Activated CD8-positive, alpha-beta T cell treated with anti-CD3 and anti-CD28 coated beads for 36 hours (primary cell): Measurements from ENCODE around the gene TSGA10. TPM values are rescaled to one million over a fixed set of nuclear protein-coding genes. Genes with fewer than 3 reads are reported as not detected.

Source experiments
- ATAC-seq: fragments of 200-7000 bp; cut with Tn5 transposase; one replicate; pipeline ENCODE4 v1.10.0; 2021; ENCODE audit warnings: mild to moderate bottlenecking, moderate library complexity
- CTCF ChIA-PET: fragments of 350-600 bp; sonication (Branson Sonifier 250); formaldehyde crosslinking; loops from one replicate; lab custom pipeline; 2021; ENCODE audit warnings: antibody characterized with exemption; lab: Charles Lee
- POLR2A ChIA-PET: fragments of 350-600 bp; sonication (Branson Sonifier 250); formaldehyde crosslinking; loops from one replicate; lab custom pipeline; 2021; ENCODE audit warnings: antibody characterized with exemption; lab: Charles Lee
- DNase-seq: peaks from one replicate; pipeline ENCODE4 v3.0.0-alpha.2; 2020
- H3K27ac Mint-ChIP-seq: one replicate; pipeline ENCODE4 v1.8.0; 2021; ENCODE audit warnings: mild to moderate bottlenecking, mixed read lengths
- H3K27me3 Mint-ChIP-seq: one replicate; pipeline ENCODE4 v1.8.0; 2021; ENCODE audit warnings: mixed read lengths
- H3K36me3 Mint-ChIP-seq: one replicate; pipeline ENCODE4 v1.8.0; 2021; ENCODE audit warnings: low read depth, mixed read lengths
- H3K4me1 Mint-ChIP-seq: one replicate; pipeline ENCODE4 v1.8.0; 2021; ENCODE audit warnings: low read depth, mixed read lengths
- H3K4me3 Mint-ChIP-seq: one replicate; pipeline ENCODE4 v1.8.0; 2021; ENCODE audit warnings: mild to moderate bottlenecking, moderate library complexity, mixed read lengths
- H3K9me3 Mint-ChIP-seq: one replicate; pipeline ENCODE4 v1.8.0; 2021; ENCODE audit warnings: mixed read lengths
- CTCF ChIP-seq: fragments of 200-600 bp; IDR thresholded peaks from one replicate; pipeline ENCODE4 v1.8.0; 2022; ENCODE audit warnings: antibody characterized with exemption, mild to moderate bottlenecking
- intact Hi-C: fragments of 100-400 bp; cut with micrococcal nuclease; formaldehyde crosslinking; loops from one replicate; pipeline ENCODE4 v1.10.0; 2022
- total RNA-seq, 2 experiments: library from RNA; stranded (reverse); gene quantifications; one replicate each; pipeline ENCODE4 v1.2.3, GENCODE V29; 2021

Gene TSGA10
- total RNA-seq, 2 experiments from 2014 or later = 8.6 to 9.2 TPM

- intact Hi-C loops = no loop called here
- Mint-ChIP-seq H3K4me1 (peaks cover 4% of the 10 kb centered on the region), H3K9me3 (no peaks in the 10 kb centered on the region), H3K4me3 (no peak overlapping the region), H3K27ac (no peak overlapping the region), H3K27me3 (peaks cover 9% of the 10 kb centered on the region), H3K36me3 (no peaks in the 10 kb centered on the region)
- DNase-seq (no peak), ATAC-seq (no peak)
- no peak for TF ChIP-seq CTCF
- ChIA-PET POLR2A (no interaction called here), CTCF (interaction anchor here (1.6 kb wide), 1 partner anchor 13 kb away, joined by 4 read pairs; no protein-coding TSS in a partner anchor)
Measured at GRCh38 chr2:99084256-99084655, 70.5 kb downstream of the TSGA10 start.

- ATAC-seq (no peak), DNase-seq (no peak)
- Mint-ChIP-seq H3K27me3 (peaks cover 9% of the 10 kb centered on the region), H3K4me3 (no peak overlapping the region), H3K9me3 (no peaks in the 10 kb centered on the region), H3K27ac (no peak overlapping the region), H3K4me1 (no peaks in the 10 kb centered on the region), H3K36me3 (no peaks in the 10 kb centered on the region)
- CTCF ChIA-PET = interaction anchor here (0.7 kb wide), 1 partner anchor 20 kb away, joined by 3 read pairs; no protein-coding TSS in a partner anchor
- POLR2A ChIA-PET = interaction anchor here (1.4 kb wide), 1 partner anchor 215 kb away, joined by 4 read pairs; no protein-coding TSS in a partner anchor
- no peak for TF ChIP-seq CTCF
- intact Hi-C loops = no loop called here
Measured at GRCh38 chr2:99081891-99082290, 72.9 kb downstream of the TSGA10 start.

GRCh38 chr2:99079226-99079625, 75.5 kb downstream of the TSGA10 start:
- ATAC-seq (no peak), DNase-seq (no peak)
- no peak for TF ChIP-seq CTCF
- Mint-ChIP-seq H3K4me3 (no peak overlapping the region), H3K27ac (no peak overlapping the region), H3K9me3 (no peaks in the 10 kb centered on the region), H3K4me1 (no peaks in the 10 kb centered on the region), H3K27me3 (peaks cover 5% of the 10 kb centered on the region), H3K36me3 (no peaks in the 10 kb centered on the region)
- ChIA-PET CTCF (no interaction called here), POLR2A (interaction anchor here (1.1 kb wide), 1 partner anchor 29 kb away, joined by 3 read pairs; no protein-coding TSS in a partner anchor)
- intact Hi-C loops = no loop called here

- no peak for TF ChIP-seq CTCF
- H3K36me3 Mint-ChIP-seq = no peaks in the 10 kb centered on the region
- intact Hi-C loops = no loop called here
- no peak overlapping the region for H3K27ac Mint-ChIP-seq
- H3K27me3 Mint-ChIP-seq = no peaks in the 10 kb centered on the region
- ChIA-PET POLR2A (no interaction called here), CTCF (no interaction called here)
- DNase-seq (no peak), ATAC-seq (no peak)
- H3K4me1 Mint-ChIP-seq = no peaks in the 10 kb centered on the region
- H3K9me3 Mint-ChIP-seq = no peaks in the 10 kb centered on the region
- no peak overlapping the region for H3K4me3 Mint-ChIP-seq
Measured at GRCh38 chr2:99072551-99072950, 82.2 kb downstream of the TSGA10 start.

- ChIA-PET POLR2A (no interaction called here), CTCF (interaction anchor here (1.3 to 2.0 kb wide), 2 partner anchors 23 to 419 kb away, joined by 4 to 7 read pairs; no protein-coding TSS in a partner anchor)
- no peak overlapping the region for H3K27ac Mint-ChIP-seq
- TF ChIP-seq CTCF = no peak
- DNase-seq (no peak), ATAC-seq (no peak)
- H3K27me3 Mint-ChIP-seq = no peaks in the 10 kb centered on the region
- no peaks in the 10 kb centered on the region for H3K9me3 Mint-ChIP-seq
- no peak overlapping the region for H3K4me3 Mint-ChIP-seq
- H3K36me3 Mint-ChIP-seq = no peaks in the 10 kb centered on the region
- intact Hi-C loops = loop anchor here (5.0 kb wide), 1 partner anchor 131 kb away; the partner anchor contains the start of gene CRACDL
- H3K4me1 Mint-ChIP-seq = no peaks in the 10 kb centered on the region
Measured at GRCh38 chr2:99067871-99068625, 86.7 kb downstream of the TSGA10 start.
